ENCODE data around the gene SRMS. TPM values are rescaled to one million over a fixed set of nuclear protein-coding genes. Genes with fewer than 3 reads are reported as not detected.
A peak's percentile ranks its signal among the peaks of the same experiment; 100 is the strongest.

SRMS gene
- total and polyA plus RNA-seq, 8 donors: 0.08 to 0.27 (median 0.18) TPM; not detected in 3

- Histone ChIP-seq H3K4me3 (peak overlapping the region in 1 of 2 donors; percentile 20), H3K4me1 (peaks cover 4 to 30% of the 10 kb centered on the region in 2 donors), H3K27ac (no peak overlapping the region), H3K9me3 (no peaks in the 10 kb centered on the region), H3K36me3 (no peaks in the 10 kb centered on the region), H3K27me3 (peaks cover 31 to 97% of the 10 kb centered on the region in 2 donors)
- TF ChIP-seq, protein P1, sequence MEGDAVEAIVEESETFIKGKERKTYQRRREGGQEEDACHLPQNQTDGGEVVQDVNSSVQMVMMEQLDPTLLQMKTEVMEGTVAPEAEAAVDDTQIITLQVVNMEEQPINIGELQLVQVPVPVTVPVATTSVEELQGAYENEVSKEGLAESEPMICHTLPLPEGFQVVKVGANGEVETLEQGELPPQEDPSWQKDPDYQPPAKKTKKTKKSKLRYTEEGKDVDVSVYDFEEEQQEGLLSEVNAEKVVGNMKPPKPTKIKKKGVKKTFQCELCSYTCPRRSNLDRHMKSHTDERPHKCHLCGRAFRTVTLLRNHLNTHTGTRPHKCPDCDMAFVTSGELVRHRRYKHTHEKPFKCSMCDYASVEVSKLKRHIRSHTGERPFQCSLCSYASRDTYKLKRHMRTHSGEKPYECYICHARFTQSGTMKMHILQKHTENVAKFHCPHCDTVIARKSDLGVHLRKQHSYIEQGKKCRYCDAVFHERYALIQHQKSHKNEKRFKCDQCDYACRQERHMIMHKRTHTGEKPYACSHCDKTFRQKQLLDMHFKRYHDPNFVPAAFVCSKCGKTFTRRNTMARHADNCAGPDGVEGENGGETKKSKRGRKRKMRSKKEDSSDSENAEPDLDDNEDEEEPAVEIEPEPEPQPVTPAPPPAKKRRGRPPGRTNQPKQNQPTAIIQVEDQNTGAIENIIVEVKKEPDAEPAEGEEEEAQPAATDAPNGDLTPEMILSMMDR (IDR thresholded peaks at IDR 0.05): no peak
- ATAC-seq: peak; percentile 58
- intact Hi-C loops (cut with DNase I): no loop called here
- peak in 1 of 4 donors; percentile 84 for DNase-seq
Observed at GRCh38 chr20:63497946-63498935, 49.3 kb downstream of the SRMS start.

DNA sequence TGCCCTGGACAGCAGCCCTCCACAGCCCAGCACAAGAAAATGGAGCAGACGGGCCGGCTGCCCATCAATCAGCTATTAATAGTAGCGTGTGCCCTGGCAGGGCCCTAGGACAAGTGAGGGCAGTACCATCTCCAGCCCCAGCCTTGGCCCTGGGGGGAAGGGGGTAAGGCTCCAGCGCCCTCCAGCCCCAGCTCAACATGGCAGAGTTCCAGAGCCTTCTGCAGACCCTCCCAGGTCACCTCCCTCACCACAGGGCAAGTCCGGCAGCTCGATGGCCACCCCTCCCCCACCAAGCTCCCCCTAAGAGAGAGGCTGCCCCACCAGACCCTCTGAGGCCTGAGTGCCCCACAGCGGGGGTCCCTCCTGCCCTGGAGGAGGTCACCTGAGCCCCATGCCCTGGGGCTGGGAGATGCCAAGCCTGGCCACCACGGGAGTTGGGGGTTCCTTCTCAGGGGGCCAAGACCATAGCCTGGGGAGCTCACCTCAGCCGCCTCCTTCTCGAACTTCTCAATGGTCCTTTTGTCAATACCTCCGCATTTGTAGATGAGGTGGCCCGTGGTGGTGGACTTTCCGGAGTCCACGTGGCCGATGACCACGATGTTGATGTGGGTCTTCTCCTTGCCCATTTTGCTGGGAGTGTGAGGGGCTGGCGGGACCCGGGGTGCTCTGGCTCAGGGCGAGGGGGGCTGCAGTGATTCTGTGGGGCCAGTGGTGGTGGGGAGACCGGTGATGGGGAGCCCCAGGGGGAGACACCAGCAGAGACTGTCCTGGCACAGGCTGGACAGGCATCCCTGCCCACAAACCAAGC, 50.2 kb downstream of the SRMS start:
- ATAC-seq (no peak), DNase-seq (peak in 1 of 4 donors; percentile 55)
- intact Hi-C loops (cut with DNase I): no loop called here
- TF ChIP-seq, protein P1 (IDR thresholded peaks at IDR 0.05): no peak
- Histone ChIP-seq H3K36me3 (no peaks in the 10 kb centered on the region), H3K9me3 (no peaks in the 10 kb centered on the region), H3K27ac (no peak overlapping the region), H3K4me3 (no peak overlapping the region), H3K27me3 (peaks cover 31 to 88% of the 10 kb centered on the region in 2 donors), H3K4me1 (peaks cover 4 to 30% of the 10 kb centered on the region in 2 donors)

DNA sequence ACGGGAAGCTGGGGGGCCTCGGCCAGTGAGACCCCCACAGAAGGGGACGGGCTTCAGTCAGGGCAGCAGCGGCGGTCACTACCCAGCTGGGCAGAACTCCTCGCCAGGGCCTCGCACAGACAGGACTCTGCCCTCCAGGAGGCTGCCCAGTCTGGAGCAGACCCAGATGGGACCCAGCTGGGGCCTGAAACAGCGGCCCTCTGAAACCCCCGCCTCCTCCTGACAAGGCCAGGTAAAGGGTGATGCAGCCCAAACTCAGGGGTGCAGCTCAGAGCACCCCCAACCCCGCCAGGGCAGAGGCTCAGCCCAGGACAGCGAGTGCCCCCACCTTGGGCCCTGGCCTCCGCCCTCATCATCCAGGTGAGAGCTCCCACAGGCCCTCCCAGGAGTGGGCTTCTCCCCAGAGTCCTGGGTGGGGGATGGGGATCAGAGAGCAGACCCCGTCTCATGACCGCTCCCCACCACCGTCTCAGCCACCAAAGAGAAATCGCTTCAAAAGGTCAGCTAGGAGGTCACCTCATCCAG, 50.9 kb downstream of the SRMS start:
- peaks cover 31 to 81% of the 10 kb centered on the region in 2 donors for H3K27me3 ChIP-seq
- H3K9me3 ChIP-seq: no peaks in the 10 kb centered on the region
- H3K27ac ChIP-seq: no peak overlapping the region
- no peaks in the 10 kb centered on the region for H3K36me3 ChIP-seq
- ATAC-seq (peak; percentile 8), DNase-seq (peak in 1 of 4 donors; percentile 72)
- H3K4me1 ChIP-seq: peaks cover 4 to 30% of the 10 kb centered on the region in 2 donors
- H3K4me3 ChIP-seq: peak overlapping the region; percentile 8 to 17
- TF ChIP-seq, protein P1 (IDR thresholded peaks at IDR 0.05): no peak
- intact Hi-C loops (cut with DNase I): no loop called here

- intact Hi-C loops (cut with DNase I): no loop called here
- Histone ChIP-seq H3K27ac (no peak overlapping the region), H3K36me3 (no peaks in the 10 kb centered on the region), H3K4me1 (peaks cover 4 to 30% of the 10 kb centered on the region in 2 donors), H3K9me3 (no peaks in the 10 kb centered on the region), H3K27me3 (peaks cover 31 to 80% of the 10 kb centered on the region in 2 donors), H3K4me3 (peak overlapping the region; percentile 8 to 17)
- peak; percentile 51 to 95 (median 72) for DNase-seq
- ATAC-seq: peak; percentile 81
- TF ChIP-seq, protein P1 (IDR thresholded peaks at IDR 0.05): peak; percentile 90 to 95
Observed at GRCh38 chr20:63495741-63496595, 51.6 kb downstream of the SRMS start.
